B cell (primary cell): ENCODE results near the gene SAT2. TPM values are rescaled to one million over a fixed set of nuclear protein-coding genes. Genes with fewer than 3 reads are reported as not detected.

ENCODE experiments used
- ATAC-seq: fragments of 200-7000 bp; cut with Tn5 transposase; one replicate; pipeline ENCODE4 v1.10.0; 2021; ENCODE audit warnings: low read depth, mild to moderate bottlenecking, moderate number of reproducible peaks, moderate library complexity
- CTCF ChIA-PET: fragments of 350-600 bp; sonication (Branson Sonifier 250); formaldehyde crosslinking; loops from one replicate; lab custom pipeline; 2021; ENCODE audit warnings: antibody characterized with exemption, inconsistent platforms; lab: Charles Lee
- POLR2A ChIA-PET: fragments of 350-600 bp; sonication (Branson Sonifier 250); formaldehyde crosslinking; loops from one replicate; lab custom pipeline; 2021; ENCODE audit warnings: antibody characterized with exemption; lab: Charles Lee
- DNase-seq: peaks from one replicate; pipeline ENCODE4 v3.0.0; 2013
- H2AFZ ChIP-seq: 2 replicates; pipeline ENCODE4 v1.6.1; 2012; ENCODE audit warnings: mild to moderate bottlenecking, low read depth, low read length; ENCODE audit not compliant: insufficient read depth, poor library complexity, severe bottlenecking
- H3K27ac ChIP-seq, 2 donors: 1 replicate in 1 of 2; 2 replicates in 1 of 2; pipeline ENCODE4 v1.5.1; 2012 to 2013; ENCODE audit warnings: low read length in 2 of 2, mild to moderate bottlenecking in 2 of 2, moderate library complexity in 1 of 2
- H3K27me3 ChIP-seq, 4 experiments: fragments of 200-600 bp in 1 of 4; sonication (generic) in 1 of 4; replicated peaks in 1 of 4; 1 replicate in 2 of 4; 2 replicates in 2 of 4; pipeline versions ENCODE4 v1.6.1 to v1.7.0; 2013 to 2016; ENCODE audit warnings: low read length in 3 of 4, mild to moderate bottlenecking in 2 of 4, mixed read lengths in 1 of 4, moderate library complexity in 1 of 4; ENCODE audit not compliant: insufficient read depth in 4 of 4, control insufficient read depth in 3 of 4; ENCODE audit errors: control extremely low read depth in 1 of 4
- H3K36me3 ChIP-seq, 2 experiments: replicated peaks in 1 of 2; 1 replicate in 1 of 2; 2 replicates in 1 of 2; pipeline versions ENCODE4 v1.6.1 to v1.7.1; 2013; ENCODE audit warnings: low read length in 1 of 2; ENCODE audit not compliant: insufficient read depth in 2 of 2, control insufficient read depth in 1 of 2; ENCODE audit errors: control extremely low read depth in 1 of 2, extremely low read depth in 1 of 2
- H3K4me1 ChIP-seq, 2 donors: fragments of 200-600 bp in 1 of 2; sonication (generic) in 1 of 2; 1 replicate in 1 of 2; 2 replicates in 1 of 2; pipeline versions ENCODE4 v1.5.1 to v1.6.1; 2013 to 2017; ENCODE audit warnings: low read length in 2 of 2; ENCODE audit not compliant: control insufficient read depth in 2 of 2, insufficient read depth in 2 of 2
- H3K4me2 ChIP-seq: replicated peaks from 2 replicates; pipeline ENCODE3; 2012; ENCODE audit warnings: mild to moderate bottlenecking, low read depth, low read length; ENCODE audit not compliant: poor library complexity, severe bottlenecking
- H3K4me3 ChIP-seq, 5 experiments: fragments of 200-600 bp in 1 of 5; sonication (generic) in 1 of 5; 1 replicate in 3 of 5; 2 replicates in 2 of 5; pipeline versions ENCODE4 v1.5.1 to v1.7.0; 2011 to 2016; ENCODE audit warnings: low read length in 4 of 5, mild to moderate bottlenecking in 4 of 5, low read depth in 2 of 5, control low read depth in 1 of 5, moderate library complexity in 1 of 5; ENCODE audit not compliant: insufficient read depth in 1 of 5; ENCODE audit errors: control extremely low read depth in 1 of 5, extremely low read depth in 1 of 5
- H3K79me2 ChIP-seq: fragments of 200-600 bp; sonication (generic); one replicate; pipeline ENCODE4 v1.6.0; 2016; ENCODE audit warnings: low read length; ENCODE audit not compliant: control insufficient read depth, insufficient read depth
- H3K9ac ChIP-seq: fragments of 200-600 bp; sonication (generic); 2 replicates; pipeline ENCODE4 v1.6.1; 2017; ENCODE audit warnings: mild to moderate bottlenecking, low read length, moderate library complexity
- H3K9me3 ChIP-seq, 3 donors: one replicate each; pipeline versions ENCODE4 v1.6.1 to v1.7.1; 2013; ENCODE audit warnings: low read length in 2 of 3; ENCODE audit not compliant: control insufficient read depth in 2 of 3, insufficient read depth in 1 of 3; ENCODE audit errors: control extremely low read depth in 1 of 3
- H4K20me1 ChIP-seq: 2 replicates; pipeline ENCODE4 v1.6.0; 2012; ENCODE audit warnings: mild to moderate bottlenecking, low read length; ENCODE audit not compliant: insufficient read depth, control insufficient read depth, poor library complexity, severe bottlenecking
- H3K27ac Mint-ChIP-seq: one replicate; pipeline ENCODE4 v1.8.0; 2021; ENCODE audit warnings: mixed read lengths
- H3K27me3 Mint-ChIP-seq: one replicate; pipeline ENCODE4 v1.8.0; 2021; ENCODE audit warnings: mixed read lengths
- H3K4me1 Mint-ChIP-seq: one replicate; pipeline ENCODE4 v1.8.0; 2021; ENCODE audit warnings: mixed read lengths
- H3K4me3 Mint-ChIP-seq: one replicate; pipeline ENCODE4 v1.8.0; 2021; ENCODE audit warnings: mixed read lengths
- H3K9me3 Mint-ChIP-seq: one replicate; pipeline ENCODE4 v1.8.0; 2022; ENCODE audit warnings: mixed read lengths; ENCODE audit not compliant: insufficient read depth
- CTCF ChIP-seq: fragments of 200-600 bp; IDR thresholded peaks from one replicate; pipeline ENCODE4 v1.8.0; 2022; ENCODE audit warnings: antibody characterized with exemption, mild to moderate bottlenecking
- EZH2 ChIP-seq: IDR thresholded peaks from 2 replicates; pipeline ENCODE4 v1.6.1; 2012; ENCODE audit warnings: borderline replicate concordance, low read depth, mild to moderate bottlenecking, moderate library complexity, low read length; ENCODE audit not compliant: insufficient read depth, poor library complexity, severe bottlenecking
- WGBS: methylation state at CpG from one replicate; pipeline ENCODE4 v1.1.5; 2013; ENCODE audit warnings: missing lambda C conversion rate; ENCODE audit not compliant: insufficient coverage; 5-methylcytosine and 5-hydroxymethylcytosine counted together
- intact Hi-C: fragments of 100-400 bp; cut with micrococcal nuclease; formaldehyde crosslinking; loops from one replicate; pipeline ENCODE4 v1.10.0; 2022
- polyA plus RNA-seq: library from polyadenylated mRNA; depleted of rRNA; stranded (reverse); fragments of >200 nt; gene quantifications from 2 replicates; pipeline ENCODE4 v1.2.3, GENCODE V29; 2012
- total RNA-seq, 2 donors: library from RNA; stranded (reverse); fragments of 120-200 nt in 1 of 2; gene quantifications; 1 replicate in 1 of 2; 2 replicates in 1 of 2; pipeline versions ENCODE4 v1.2.3 to v1.2.4, GENCODE V29; 2013 to 2022

The SAT2 gene
- total and polyA plus RNA-seq, 2 donors (not counting 1 experiment from before 2014, with no cell fraction given): 33.8 to 68.8 TPM

DNA sequence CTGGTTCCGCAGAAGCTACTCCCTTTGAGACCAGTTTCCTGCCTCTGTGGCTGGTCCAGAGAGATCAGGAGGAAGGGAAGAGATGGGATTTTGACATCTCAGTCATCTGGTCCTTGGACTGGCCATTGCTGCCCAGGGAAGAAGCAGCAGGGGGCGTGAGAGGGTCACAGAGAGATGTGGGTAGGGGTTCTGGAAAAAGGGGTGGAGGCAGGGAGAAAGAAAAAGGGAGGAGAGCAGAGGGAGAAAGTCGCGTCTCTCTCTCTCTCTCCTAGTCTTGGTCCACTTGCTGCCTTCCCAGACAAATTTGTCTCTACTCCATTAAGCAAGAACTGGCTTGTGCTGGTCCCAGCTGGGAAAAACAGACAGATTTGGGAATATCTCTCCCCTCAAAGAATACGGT, 6.8 kb upstream of the SAT2 start:
- H3K79me2 ChIP-seq: no peaks in the 10 kb centered on the region
- no peaks in the 10 kb centered on the region for H4K20me1 ChIP-seq
- H3K4me2 ChIP-seq: no peak overlapping the region
- 83% methylated on average over 2 of the region's 5 CpGs for whole genome bisulfite sequencing
- Mint-ChIP-seq H3K27me3 (no peaks in the 10 kb centered on the region), H3K4me1 (no peaks in the 10 kb centered on the region), H3K9me3 (no peaks in the 10 kb centered on the region), H3K4me3 (no peak overlapping the region), H3K27ac (no peak overlapping the region)
- ATAC-seq: no peak
- H3K9ac ChIP-seq: no peak overlapping the region
- no peaks in the 10 kb centered on the region for H3K9me3 ChIP-seq
- H3K36me3 ChIP-seq: no peaks in the 10 kb centered on the region
- intact Hi-C loops: no loop called here
- ChIA-PET POLR2A (interaction anchor here (0.6 kb wide), 1 partner anchor 16 kb away, joined by 4 read pairs; the partner anchor contains the start of gene ATP1B2), CTCF (no interaction called here)
- H3K27ac ChIP-seq: no peak overlapping the region
- TF ChIP-seq CTCF (no peak), EZH2 (no peak)
- H2AFZ ChIP-seq: no peak overlapping the region
- H3K27me3 ChIP-seq: no peaks in the 10 kb centered on the region
- peak; percentile 2 for DNase-seq
- no peak overlapping the region for H3K4me3 ChIP-seq
- H3K4me1 ChIP-seq: no peaks in the 10 kb centered on the region

- Histone ChIP-seq H3K27me3 (no peaks in the 10 kb centered on the region), H4K20me1 (no peaks in the 10 kb centered on the region), H3K36me3 (no peaks in the 10 kb centered on the region), H3K9me3 (no peaks in the 10 kb centered on the region), H3K4me2 (no peak overlapping the region), H3K27ac (no peak overlapping the region), H3K4me1 (peaks cover 0 to 2% of the 10 kb centered on the region in 2 donors), H3K79me2 (no peaks in the 10 kb centered on the region), H3K9ac (no peak overlapping the region), H3K4me3 (no peak overlapping the region), H2AFZ (no peak overlapping the region)
- DNase-seq: no peak
- ATAC-seq: no peak
- intact Hi-C loops: no loop called here
- Mint-ChIP-seq H3K4me3 (no peak overlapping the region), H3K9me3 (no peaks in the 10 kb centered on the region), H3K27ac (no peak overlapping the region), H3K4me1 (no peaks in the 10 kb centered on the region), H3K27me3 (no peaks in the 10 kb centered on the region)
- ChIA-PET CTCF (interaction anchor here (1.0 to 4.6 kb wide), 9 partner anchors 9 to 54 kb away, joined by 3 to 35 read pairs (median 6); partner anchors contain the start of genes ATP1B2, FXR2, MPDU1 and SOX15), POLR2A (no interaction called here)
- 100% methylated on average over 1 of the region's 2 CpGs for WGBS
- TF ChIP-seq CTCF (no peak), EZH2 (no peak)
Observed at GRCh38 chr17:7633093-7633492, 5.5 kb upstream of the SAT2 start.
